ENCODE data around the gene BCKDK.

BCKDK gene

GRCh38 chr16:31157136-31157535 lies 49.0 kb downstream of the BCKDK start:
- TF ChIP-seq, protein P1, sequence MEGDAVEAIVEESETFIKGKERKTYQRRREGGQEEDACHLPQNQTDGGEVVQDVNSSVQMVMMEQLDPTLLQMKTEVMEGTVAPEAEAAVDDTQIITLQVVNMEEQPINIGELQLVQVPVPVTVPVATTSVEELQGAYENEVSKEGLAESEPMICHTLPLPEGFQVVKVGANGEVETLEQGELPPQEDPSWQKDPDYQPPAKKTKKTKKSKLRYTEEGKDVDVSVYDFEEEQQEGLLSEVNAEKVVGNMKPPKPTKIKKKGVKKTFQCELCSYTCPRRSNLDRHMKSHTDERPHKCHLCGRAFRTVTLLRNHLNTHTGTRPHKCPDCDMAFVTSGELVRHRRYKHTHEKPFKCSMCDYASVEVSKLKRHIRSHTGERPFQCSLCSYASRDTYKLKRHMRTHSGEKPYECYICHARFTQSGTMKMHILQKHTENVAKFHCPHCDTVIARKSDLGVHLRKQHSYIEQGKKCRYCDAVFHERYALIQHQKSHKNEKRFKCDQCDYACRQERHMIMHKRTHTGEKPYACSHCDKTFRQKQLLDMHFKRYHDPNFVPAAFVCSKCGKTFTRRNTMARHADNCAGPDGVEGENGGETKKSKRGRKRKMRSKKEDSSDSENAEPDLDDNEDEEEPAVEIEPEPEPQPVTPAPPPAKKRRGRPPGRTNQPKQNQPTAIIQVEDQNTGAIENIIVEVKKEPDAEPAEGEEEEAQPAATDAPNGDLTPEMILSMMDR (IDR thresholded peaks at IDR 0.05; ENCODE audit: insufficient read depth, low read depth, low read length, missing control alignments): no peak
- DNase-seq (ENCODE audit: low read depth): no peak
- no peak overlapping the region for H3K4me3 ChIP-seq (ENCODE audit: low read depth, low read length)

All from GM12865 (cell line).